ENCODE measurements around the gene DUOXA1. TPM values are rescaled to one million over a fixed set of nuclear protein-coding genes. Genes with fewer than 3 reads are reported as not detected.

Gene DUOXA1
- total RNA-seq, 1 donor from 2014 or later: 87.3 TPM

GRCh38 chr15:45131510-45131909 lies 1.8 kb upstream of the DUOXA1 start:
- DNase-seq (ENCODE audit: low spot score): no peak

DNA sequence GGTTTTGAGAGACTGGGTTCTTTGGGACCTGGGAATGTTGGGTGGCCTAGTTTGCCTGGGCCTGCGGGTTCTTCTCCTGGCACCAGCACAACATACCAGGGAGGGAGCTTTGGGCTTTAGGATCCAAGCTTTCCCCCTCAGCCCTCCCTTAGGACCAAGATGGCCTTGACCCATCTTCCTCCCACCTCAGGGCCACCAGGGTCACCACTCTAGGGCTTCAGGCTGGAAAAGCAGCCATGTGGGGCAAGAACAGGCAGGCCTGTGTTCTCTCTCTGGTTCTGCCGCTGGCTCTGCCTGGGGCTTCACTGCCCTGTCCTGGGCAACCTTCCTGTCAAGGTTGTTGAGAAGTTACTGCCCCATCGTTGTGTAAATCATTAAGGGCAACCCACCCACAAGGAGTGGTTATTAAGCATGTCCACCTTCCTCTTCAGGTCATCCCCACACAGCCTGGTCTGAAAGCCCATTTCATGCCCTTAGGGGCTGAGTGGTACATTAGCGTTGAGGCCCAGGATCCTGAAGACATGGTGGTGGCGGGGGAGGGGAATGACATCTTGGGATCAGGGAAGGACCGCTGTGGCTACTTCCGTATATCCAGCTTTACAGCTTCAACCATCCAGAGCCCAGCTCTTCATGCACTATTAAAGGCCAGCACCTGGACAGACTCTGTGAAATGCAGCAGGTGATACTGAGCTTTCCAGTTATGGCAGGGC lies 767 bp upstream of the DUOXA1 start:
- no peak for DNase-seq (ENCODE audit: low spot score)

DNA sequence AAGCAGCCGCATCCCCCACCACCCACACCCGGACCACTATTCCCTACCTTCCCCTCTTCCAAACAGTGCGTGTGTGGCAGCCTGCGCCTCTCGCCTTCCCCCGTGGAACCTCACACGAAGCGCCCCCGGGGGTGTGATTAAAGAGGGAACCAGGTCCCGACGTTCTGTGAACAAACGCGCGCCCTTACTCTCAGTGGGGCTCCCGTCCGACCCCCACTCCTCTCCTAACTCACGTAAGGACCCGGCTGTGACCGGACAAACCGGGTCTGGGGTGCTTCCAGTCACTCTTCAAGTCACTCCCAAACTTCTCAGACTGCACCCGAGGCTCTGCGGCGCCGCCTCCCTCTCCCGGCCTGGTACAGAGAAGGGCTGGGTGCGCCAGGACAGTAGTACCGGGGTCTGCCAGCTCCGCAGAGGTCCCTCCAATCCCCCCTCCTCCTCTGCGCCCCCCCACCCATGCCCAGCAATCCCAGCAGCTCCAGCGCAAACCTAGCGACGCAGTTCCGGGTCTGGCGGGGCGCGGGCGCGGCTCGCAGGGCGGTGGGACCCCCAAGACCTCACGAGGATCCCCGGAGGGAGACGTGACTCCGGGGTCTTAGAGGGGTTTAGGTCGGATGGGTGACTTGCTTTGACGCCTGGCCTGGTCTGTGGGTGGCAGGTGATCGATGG lies 574 bp downstream of the DUOXA1 start:
- no peak for DNase-seq (ENCODE audit: low spot score)

GRCh38 chr15:45126535-45127158 lies 3.0 kb downstream of the DUOXA1 start:
- no peak for DNase-seq (ENCODE audit: low spot score)

- no peak for DNase-seq (ENCODE audit: low spot score)
Measured at GRCh38 chr15:45123397-45123796, 6.3 kb downstream of the DUOXA1 start.

GRCh38 chr15:45122719-45123118 lies 7.0 kb downstream of the DUOXA1 start:
- DNase-seq (ENCODE audit: low spot score): no peak

DNA sequence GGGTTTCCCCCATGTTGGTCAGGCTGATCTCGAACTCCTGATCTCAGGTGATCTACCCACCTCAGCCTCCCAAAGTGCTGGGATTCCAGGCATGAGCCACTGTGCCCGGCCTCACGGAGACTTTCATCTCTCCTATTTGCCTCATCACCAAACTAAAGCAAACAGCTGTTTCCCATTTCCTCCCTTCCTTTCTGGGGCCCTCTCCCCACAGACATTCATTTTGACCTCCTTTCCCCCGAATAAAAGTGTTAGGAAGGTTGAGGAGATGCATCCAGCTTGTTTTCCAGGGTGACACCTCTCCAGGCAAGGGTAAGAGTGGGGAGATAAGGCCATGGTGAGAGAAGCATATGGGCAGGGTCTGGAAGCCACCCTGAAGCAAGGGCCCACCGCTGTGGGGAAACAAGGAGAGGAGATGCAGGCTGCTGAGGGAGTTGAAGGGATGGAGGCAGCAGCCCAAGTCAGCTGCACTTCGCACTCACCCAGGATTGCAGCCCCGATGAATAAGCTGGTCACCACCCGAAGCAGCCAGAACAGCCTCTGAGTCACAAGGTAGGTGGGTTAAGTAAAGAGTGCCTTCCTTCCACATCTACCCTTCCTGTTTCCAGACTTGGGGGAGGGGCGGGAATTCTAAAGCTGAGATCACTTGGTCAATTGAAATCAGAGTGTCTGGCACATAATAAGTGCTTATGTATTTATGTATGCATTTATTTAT lies 7.8 kb downstream of the DUOXA1 start:
- DNase-seq (ENCODE audit: low spot score): no peak

DNA sequence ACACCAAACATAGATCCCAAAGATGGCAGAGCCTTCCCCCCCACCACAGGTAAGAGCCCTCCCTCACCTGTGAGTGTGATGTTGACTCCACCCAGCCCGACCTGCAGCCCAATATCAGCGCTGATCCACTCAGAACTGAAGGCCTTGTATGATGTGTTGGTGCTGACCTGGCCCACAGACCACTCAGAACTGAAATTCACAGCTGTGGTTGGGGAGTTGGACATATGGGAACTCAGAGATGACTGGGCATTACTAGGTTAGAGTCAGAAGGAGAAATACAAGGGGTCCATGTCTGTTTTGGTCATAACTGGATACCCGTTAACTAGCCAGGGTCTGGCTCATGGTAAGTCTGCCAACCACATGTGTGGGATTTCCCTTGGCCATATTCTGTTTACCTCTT lies 8.7 kb downstream of the DUOXA1 start:
- DNase-seq (ENCODE audit: low spot score): no peak

GRCh38 chr15:45120081-45120972 lies 9.4 kb downstream of the DUOXA1 start:
- DNase-seq (ENCODE audit: low spot score): no peak

GRCh38 chr15:45118996-45119395 lies 10.7 kb downstream of the DUOXA1 start:
- DNase-seq (ENCODE audit: low spot score): no peak

DNA sequence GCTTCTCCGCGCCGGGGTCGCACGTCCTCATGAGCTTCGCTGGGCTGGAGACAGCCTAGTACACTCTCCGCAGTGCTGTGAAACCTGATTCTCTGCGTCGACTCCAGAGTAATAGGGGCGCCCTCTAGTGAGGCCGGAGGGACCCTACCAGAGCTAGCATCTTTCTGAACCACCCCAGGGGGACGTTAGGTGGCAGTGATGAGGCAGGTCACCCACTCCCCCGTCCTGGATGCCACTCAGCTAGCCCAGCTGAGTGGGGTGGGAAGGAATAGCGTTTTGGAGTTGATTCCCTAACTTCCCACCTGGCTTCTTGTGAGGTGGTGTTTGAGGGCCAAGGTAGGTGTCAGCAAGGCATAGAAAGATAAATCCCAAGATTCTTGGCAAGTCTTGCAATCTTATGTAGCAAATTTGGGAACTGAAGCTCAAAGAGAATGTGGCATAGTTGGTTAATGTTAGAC lies 11.5 kb downstream of the DUOXA1 start:
- DNase-seq (ENCODE audit: low spot score): peak; percentile 91

GRCh38 chr15:45117308-45118130 lies 12.2 kb downstream of the DUOXA1 start:
- DNase-seq (ENCODE audit: low spot score): no peak

DNA sequence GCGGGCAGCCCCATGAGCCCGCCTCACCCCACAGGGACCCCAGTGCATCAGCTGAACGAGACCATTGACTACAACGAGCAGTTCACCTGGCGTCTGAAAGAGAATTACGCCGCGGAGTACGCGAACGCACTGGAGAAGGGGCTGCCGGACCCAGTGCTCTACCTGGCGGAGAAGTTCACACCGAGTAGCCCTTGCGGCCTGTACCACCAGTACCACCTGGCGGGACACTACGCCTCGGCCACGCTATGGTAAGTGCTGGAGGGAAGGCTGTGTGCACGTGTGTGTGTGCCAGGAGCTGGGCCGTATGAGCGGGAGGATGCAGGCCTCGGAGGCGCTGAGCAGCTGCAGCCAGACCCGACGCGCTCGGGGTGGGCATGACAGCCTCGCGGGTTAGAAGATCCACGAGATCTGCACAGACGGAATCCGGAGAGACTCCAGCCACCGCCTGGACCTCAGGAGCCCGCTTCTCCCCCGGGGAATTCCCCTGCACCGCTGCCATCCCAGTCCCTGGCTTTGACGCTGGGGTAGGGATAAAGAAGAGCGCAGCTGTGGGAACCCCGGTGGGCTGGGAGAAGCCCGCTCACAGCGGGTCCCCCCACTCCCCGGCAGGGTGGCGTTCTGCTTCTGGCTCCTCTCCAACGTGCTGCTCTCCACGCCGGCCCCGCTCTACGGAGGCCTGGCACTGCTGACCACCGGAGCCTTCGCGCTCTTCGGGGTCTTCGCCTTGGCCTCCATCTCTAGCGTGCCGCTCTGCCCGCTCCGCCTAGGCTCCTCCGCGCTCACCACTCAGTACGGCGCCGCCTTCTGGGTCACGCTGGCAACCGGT lies 13.0 kb downstream of the DUOXA1 start:
- DNase-seq (ENCODE audit: low spot score): no peak

GRCh38 chr15:45116006-45116481 lies 13.6 kb downstream of the DUOXA1 start:
- no peak for DNase-seq (ENCODE audit: low spot score)

GRCh38 chr15:45115312-45115820 lies 14.3 kb downstream of the DUOXA1 start:
- DNase-seq (ENCODE audit: low spot score): no peak

GRCh38 chr15:45114751-45115085 lies 15.0 kb downstream of the DUOXA1 start:
- no peak for DNase-seq (ENCODE audit: low spot score)

DNA sequence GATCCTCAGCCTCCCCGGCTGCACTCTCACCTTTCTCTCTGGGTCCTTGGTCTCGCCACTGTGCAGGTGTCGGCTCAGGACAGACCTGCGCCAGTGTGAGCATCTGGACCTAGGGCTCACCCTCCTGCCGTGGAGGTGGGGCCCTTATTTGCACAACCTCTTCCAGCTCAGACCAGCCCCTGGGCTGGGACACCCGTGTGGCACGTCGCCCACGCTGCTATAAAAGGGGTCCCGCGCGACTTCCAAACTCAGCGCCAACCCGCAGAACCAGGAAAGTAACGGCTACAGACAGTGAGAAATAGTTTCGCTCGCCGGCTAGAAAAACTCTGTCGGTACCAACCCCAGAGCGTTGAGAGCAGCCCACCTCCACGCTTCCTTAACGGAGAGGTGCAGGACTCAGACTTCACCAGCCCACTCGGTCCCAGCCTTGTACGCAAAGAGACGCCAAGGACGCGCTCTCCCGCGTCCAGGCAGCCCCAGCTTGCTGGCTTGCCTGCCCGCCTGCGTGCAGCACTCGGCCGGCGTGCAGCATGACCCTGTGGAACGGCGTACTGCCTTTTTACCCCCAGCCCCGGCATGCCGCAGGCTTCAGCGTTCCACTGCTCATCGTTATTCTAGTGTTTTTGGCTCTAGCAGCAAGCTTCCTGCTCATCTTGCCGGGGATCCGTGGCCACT lies 15.5 kb downstream of the DUOXA1 start, which contains the start of the genes DUOX2 and DUOXA2:
DUOX2 (minus strand) TSS at position 97 of the 675 bp plus-strand sequence. CDS start 761 bp downstream, outside the sequence.
DUOXA2 (plus strand) TSS at position 251 of the 675 bp plus-strand sequence; CDS start at position 531, 280 bp downstream.
- no peak for DNase-seq (ENCODE audit: low spot score)

GRCh38 chr15:45113380-45113990 lies 16.2 kb downstream of the DUOXA1 start:
- DNase-seq (ENCODE audit: low spot score): no peak
